DMS153 (cell line): ENCODE data around the gene PTGFRN.
A peak's percentile ranks its signal among the peaks of the same experiment; 100 is the strongest.

Source experiments
- DNase-seq: peaks from one replicate; lab custom pipeline; 2025; lab: John Stamatoyannopoulos, UW

PTGFRN gene

GRCh38 chr1:117001254-117001927 is 91.7 kb downstream of the PTGFRN start, which contains the start of gene CD101:
Gene CD101, plus strand, starts transcription at chr1:117001760. Its CDS starts 58 bp downstream, at chr1:117001818.
- DNase-seq = no peak

GRCh38 chr1:117003223-117003875 is 93.6 kb downstream of the PTGFRN start:
- DNase-seq = no peak

GRCh38 chr1:117007719-117008013 is 98.0 kb downstream of the PTGFRN start:
- no peak for DNase-seq

- DNase-seq = no peak
Observed at GRCh38 chr1:117008656-117009055, 98.9 kb downstream of the PTGFRN start.

GRCh38 chr1:117009132-117009531 is 99.4 kb downstream of the PTGFRN start:
- DNase-seq = no peak

GRCh38 chr1:117010310-117010969 is 100.7 kb downstream of the PTGFRN start:
- DNase-seq = no peak

- DNase-seq = no peak
Observed at GRCh38 chr1:117011334-117011733, 101.6 kb downstream of the PTGFRN start.

- DNase-seq = peak; percentile 83
Observed at GRCh38 chr1:117013309-117013858, 103.7 kb downstream of the PTGFRN start.

GRCh38 chr1:117014209-117014608 is 104.5 kb downstream of the PTGFRN start:
- DNase-seq = no peak

- DNase-seq = peak; percentile 44
Observed at GRCh38 chr1:117015724-117016123, 106.0 kb downstream of the PTGFRN start.

GRCh38 chr1:117017062-117017461 is 107.3 kb downstream of the PTGFRN start:
- no peak for DNase-seq

- no peak for DNase-seq
Observed at GRCh38 chr1:117017648-117018047, 107.9 kb downstream of the PTGFRN start.

- no peak for DNase-seq
Observed at GRCh38 chr1:117020526-117021156, 110.9 kb downstream of the PTGFRN start.

- DNase-seq = no peak
Observed at GRCh38 chr1:117022114-117022513, 112.4 kb downstream of the PTGFRN start.

GRCh38 chr1:117025568-117025967 is 115.9 kb downstream of the PTGFRN start:
- DNase-seq = no peak

- DNase-seq = no peak
Observed at GRCh38 chr1:117026361-117026760, 116.6 kb downstream of the PTGFRN start.

- DNase-seq = no peak
Observed at GRCh38 chr1:117029685-117030084, 120.0 kb downstream of the PTGFRN start.

- no peak for DNase-seq
Observed at GRCh38 chr1:117030271-117030877, 120.7 kb downstream of the PTGFRN start.

GRCh38 chr1:117032266-117032665 is 122.5 kb downstream of the PTGFRN start:
- no peak for DNase-seq

- DNase-seq = no peak
Observed at GRCh38 chr1:117032681-117033539, 123.2 kb downstream of the PTGFRN start.

- DNase-seq = no peak
Observed at GRCh38 chr1:117033772-117034171, 124.1 kb downstream of the PTGFRN start.
